HG02870 (cell line): ENCODE data around the gene DTX2.
A peak's percentile ranks its signal among the peaks of the same experiment; 100 is the strongest.
"Not testable (repeated sequence)": the region's sequence is repeated elsewhere in the genome, so short reads cannot be mapped to it uniquely, and the experiment has no call there.

Source experiments
- ATAC-seq: cut with Tn5 transposase; IDR thresholded peaks from one replicate; pipeline ENCODE4 v1.9.1; 2021; ENCODE audit warnings: mild to moderate bottlenecking, moderate library complexity; ENCODE audit not compliant: unreplicated experiment

Gene DTX2

GRCh38 chr7:76511200-76511910 is 49.8 kb downstream of the DTX2 start:
- not testable (repeated sequence) for ATAC-seq

- not testable (repeated sequence) for ATAC-seq
Measured at GRCh38 chr7:76511911-76512885, 50.7 kb downstream of the DTX2 start.

- no peak for ATAC-seq
Measured at GRCh38 chr7:76512941-76513816, 51.7 kb downstream of the DTX2 start.

GRCh38 chr7:76513817-76514799 is 52.6 kb downstream of the DTX2 start:
- no peak for ATAC-seq

GRCh38 chr7:76514926-76515771 is 53.6 kb downstream of the DTX2 start:
- ATAC-seq = no peak

GRCh38 chr7:76515999-76516443 is 54.5 kb downstream of the DTX2 start:
- ATAC-seq = no peak

GRCh38 chr7:76516932-76517331 is 55.4 kb downstream of the DTX2 start:
- ATAC-seq = not testable (repeated sequence)

- ATAC-seq = not testable (repeated sequence)
Measured at GRCh38 chr7:76526183-76526582, 64.7 kb downstream of the DTX2 start.

GRCh38 chr7:76531643-76532042 is 70.1 kb downstream of the DTX2 start:
- ATAC-seq = not testable (repeated sequence)

GRCh38 chr7:76543197-76543596 is 81.7 kb downstream of the DTX2 start, which contains the start of gene SPDYE16:
Gene SPDYE16, minus strand, starts transcription at chr7:76543297. Its CDS starts 1,838 bp downstream, at chr7:76541459.
- not testable (repeated sequence) for ATAC-seq

GRCh38 chr7:76549025-76549854 is 87.7 kb downstream of the DTX2 start:
- ATAC-seq = peak; percentile 99

GRCh38 chr7:76549855-76550248 is 88.3 kb downstream of the DTX2 start:
- ATAC-seq = not testable (repeated sequence)

GRCh38 chr7:76551992-76552391 is 90.5 kb downstream of the DTX2 start:
- not testable (repeated sequence) for ATAC-seq
